Esophagus muscularis mucosa (tissue), 4 donors: Measurements from ENCODE around the gene ZMIZ1.

ENCODE experiments used
- CTCF ChIP-seq, 3 experiments: fragments of 200-600 bp in 2 of 3; fragments of 450-650 bp in 1 of 3; sonication (generic) in 2 of 3; IDR thresholded peaks; one replicate each; pipeline ENCODE4 v1.5.1; 2017 to 2019; ENCODE audit warnings: antibody characterized with exemption in 3 of 3, mild to moderate bottlenecking in 2 of 3, moderate library complexity in 1 of 3
- EP300 ChIP-seq: sonication (generic); formaldehyde crosslinking; IDR thresholded peaks from one replicate; pipeline ENCODE4 v1.6.1; 2017; ENCODE audit warnings: antibody characterized with exemption
- POLR2A ChIP-seq: fragments of 450-650 bp; IDR thresholded peaks from one replicate; pipeline ENCODE4 v1.6.1; 2017; ENCODE audit warnings: antibody characterized with exemption, moderate library complexity, mild to moderate bottlenecking, low read depth

GRCh38 chr10:79024296-79024695 lies 44.5 kb upstream of the ZMIZ1 start:
- no peak for TF ChIP-seq CTCF (IDR thresholded peaks at IDR 0.05)
- TF ChIP-seq EP300, result no peak
- TF ChIP-seq POLR2A, result no peak
